ENCODE data around the gene TSPEAR.
"Not testable (repeated sequence)": the region's sequence is repeated elsewhere in the genome, so short reads cannot be mapped to it uniquely, and the experiment has no call there.

Gene TSPEAR

GRCh38 chr21:44511938-44512275 is 199.5 kb downstream of the TSPEAR start:
- no peak for DNase-seq

GRCh38 chr21:44511219-44511937 is 200.0 kb downstream of the TSPEAR start:
- no peak for DNase-seq

- DNase-seq = no peak
Observed at GRCh38 chr21:44510508-44511218, 200.7 kb downstream of the TSPEAR start.

- DNase-seq = no peak
Observed at GRCh38 chr21:44510109-44510507, 201.3 kb downstream of the TSPEAR start.

- DNase-seq = no peak
Observed at GRCh38 chr21:44509539-44509938, 201.8 kb downstream of the TSPEAR start.

- no peak for DNase-seq
Observed at GRCh38 chr21:44508711-44509445, 202.5 kb downstream of the TSPEAR start.

- no peak for DNase-seq
Observed at GRCh38 chr21:44508426-44508710, 203.0 kb downstream of the TSPEAR start.

- no peak for DNase-seq
Observed at GRCh38 chr21:44507673-44508425, 203.5 kb downstream of the TSPEAR start.

GRCh38 chr21:44506279-44507255 is 204.8 kb downstream of the TSPEAR start:
- no peak for DNase-seq

GRCh38 chr21:44505673-44506278 is 205.6 kb downstream of the TSPEAR start:
- DNase-seq = no peak

- no peak for DNase-seq
Observed at GRCh38 chr21:44503901-44504399, 207.4 kb downstream of the TSPEAR start.

GRCh38 chr21:44503006-44503889 is 208.1 kb downstream of the TSPEAR start:
- not testable (repeated sequence) for DNase-seq

- DNase-seq = no peak
Observed at GRCh38 chr21:44502171-44502958, 209.0 kb downstream of the TSPEAR start.

- DNase-seq = no peak
Observed at GRCh38 chr21:44500111-44500510, 211.3 kb downstream of the TSPEAR start.

GRCh38 chr21:44499631-44500030 is 211.7 kb downstream of the TSPEAR start:
- no peak for DNase-seq

GRCh38 chr21:44499211-44499560 is 212.2 kb downstream of the TSPEAR start:
- no peak for DNase-seq

- no peak for DNase-seq
Observed at GRCh38 chr21:44498280-44499210, 212.8 kb downstream of the TSPEAR start.

GRCh38 chr21:44497703-44498126 is 213.7 kb downstream of the TSPEAR start:
- no peak for DNase-seq

Data from T1000 (cell line).